Ovary (tissue), 9 donors: ENCODE results near the gene SERAC1. TPM values are rescaled to one million over a fixed set of nuclear protein-coding genes. Genes with fewer than 3 reads are reported as not detected.

ENCODE experiments used
- DNase-seq, 5 donors: peaks; one replicate each; pipeline ENCODE4 v3.0.0-alpha.2; 2019 to 2020
- H3K27ac ChIP-seq, 2 donors: fragments of 200-600 bp; one replicate each; pipeline versions ENCODE4 v1.5.1 to v1.8.0; 2019 to 2022
- H3K27me3 ChIP-seq: fragments of 200-600 bp; one replicate; pipeline ENCODE4 v1.8.0; 2022
- H3K36me3 ChIP-seq: fragments of 200-600 bp; sonication (generic); one replicate; pipeline ENCODE4 v1.5.1; 2019
- H3K4me1 ChIP-seq: one replicate; pipeline ENCODE4 v1.8.1; 2013; ENCODE audit warnings: mild to moderate bottlenecking, moderate library complexity; ENCODE audit not compliant: insufficient read depth
- H3K4me3 ChIP-seq: fragments of 200-600 bp; sonication (generic); one replicate; pipeline ENCODE4 v1.5.1; 2017
- H3K9me3 ChIP-seq, 2 donors: fragments of 200-600 bp in 1 of 2; sonication (generic) in 1 of 2; one replicate each; pipeline versions ENCODE4 v1.5.1 to v1.8.1; 2013 to 2019; ENCODE audit warnings: mild to moderate bottlenecking in 1 of 2, moderate library complexity in 1 of 2
- CTCF ChIP-seq, 3 donors: fragments of 450-650 bp in 2 of 3; fragments of 200-600 bp in 1 of 3; IDR thresholded peaks; one replicate each; pipeline versions ENCODE4 v1.5.1 to v1.8.0; 2016 to 2022; ENCODE audit warnings: antibody characterized with exemption in 3 of 3, mild to moderate bottlenecking in 1 of 3
- EP300 ChIP-seq: sonication (generic); formaldehyde crosslinking; IDR thresholded peaks from one replicate; pipeline ENCODE4 v1.6.1; 2017; ENCODE audit warnings: antibody characterized with exemption
- POLR2A ChIP-seq: fragments of 450-650 bp; IDR thresholded peaks from one replicate; pipeline ENCODE4 v1.6.1; 2017; ENCODE audit warnings: antibody characterized with exemption, mild to moderate bottlenecking, moderate library complexity
- WGBS, 3 donors: extraction: QIAGEN DNeasy Blood & Tissue Kit in 1 of 3; methylation state at CpG; one replicate each; pipeline versions ENCODE4 v1.1.5 to v1.1.7; 2013 to 2017; 5-methylcytosine and 5-hydroxymethylcytosine counted together
- intact Hi-C, 4 donors: fragments of 100-400 bp; cut with DNase I; formaldehyde crosslinking; loops; one replicate each; pipeline versions ENCODE4 v1.11.0 to v1.15.1; 2022 to 2023
- polyA plus RNA-seq, 2 donors: library from polyadenylated mRNA; stranded (reverse); fragments of 200-250 nt in 1 of 2; fragments of 350-450 nt in 1 of 2; fragmentation: Illumina TruSeq in 1 of 2; extraction: RNeasy Lipid Tissue Mini Kit (QIAGEN cat#74804) in 1 of 2; gene quantifications; one replicate each; pipeline ENCODE4 v1.2.3, GENCODE V29; 2013 to 2014
- total RNA-seq, 7 donors: library from RNA; depleted of rRNA in 2 of 7; stranded (reverse); fragments of >200 nt in 2 of 7; fragmentation: NEBNext Ultra II Directional in 3 of 7; extraction: Animal tissue kit (Norgen Biotek cat#: 25700) in 3 of 7; gene quantifications; one replicate each; pipeline versions ENCODE4 v1.1.0 to v1.2.4, GENCODE V29; 2016 to 2023
- donor health status: DM: no; HTN: no; CAD: no; lungs with moderate emphysema.
- donor health status: DM: no; HTN: no; CAD: no.
- donor health status: Bipolar disorder and iron deficiency.
- donor health status: DM: yes; HTN: yes; CAD: no.
- donor health status: DM: no; HTN: no; CAD: no.
- donor health status: DM: yes; HTN: yes; CAD: no.

The SERAC1 gene
- total and polyA plus RNA-seq, 9 donors: 3.7 to 11.9 (median 6.3) TPM

DNA sequence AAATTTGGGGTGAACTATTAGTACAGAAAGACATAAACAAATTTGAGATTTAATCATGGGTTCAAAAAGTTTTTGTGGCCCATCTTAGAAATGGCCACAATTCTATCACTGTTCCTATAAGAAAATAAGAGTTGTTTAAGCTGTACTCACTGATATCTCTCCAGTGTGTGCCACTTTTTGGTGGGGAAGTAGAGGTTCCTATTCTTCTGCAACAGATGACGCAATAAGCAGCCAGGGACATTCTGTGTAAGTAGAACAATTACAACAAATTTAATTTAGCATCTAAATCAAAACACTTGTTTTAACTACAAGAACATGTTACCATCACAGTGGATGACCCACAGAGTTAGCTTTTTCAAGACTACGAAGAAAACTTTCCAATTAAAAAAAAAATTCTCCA, 9.9 kb downstream of the SERAC1 start:
- no peak overlapping the region for H3K27ac ChIP-seq
- WGBS, 3 donors: 93 to 95% (median 93%) methylated on average over 2 of the region's 2 CpGs
- H3K27me3 ChIP-seq: no peaks in the 10 kb centered on the region
- H3K4me3 ChIP-seq: no peak overlapping the region
- DNase-seq: no peak
- H3K36me3 ChIP-seq: no peaks in the 10 kb centered on the region
- no peaks in the 10 kb centered on the region for H3K4me1 ChIP-seq
- no peaks in the 10 kb centered on the region for H3K9me3 ChIP-seq
- intact Hi-C loops: no loop called here
- TF ChIP-seq EP300 (no peak), POLR2A (no peak), CTCF (IDR thresholded peaks at IDR 0.05) (no peak)

GRCh38 chr6:158157064-158157764, 10.8 kb downstream of the SERAC1 start:
- 96 to 97% (median 96%) methylated on average over 5 of the region's 5 CpGs for WGBS, 3 donors
- Histone ChIP-seq H3K27me3 (no peaks in the 10 kb centered on the region), H3K4me1 (no peaks in the 10 kb centered on the region), H3K9me3 (no peaks in the 10 kb centered on the region), H3K36me3 (no peaks in the 10 kb centered on the region), H3K4me3 (no peak overlapping the region), H3K27ac (no peak overlapping the region)
- TF ChIP-seq POLR2A (no peak), CTCF (IDR thresholded peaks at IDR 0.05) (no peak), EP300 (no peak)
- DNase-seq: no peak
- intact Hi-C loops: no loop called here

- TF ChIP-seq POLR2A (no peak), EP300 (no peak), CTCF (IDR thresholded peaks at IDR 0.05) (no peak)
- H3K9me3 ChIP-seq: no peaks in the 10 kb centered on the region
- H3K36me3 ChIP-seq: no peaks in the 10 kb centered on the region
- no peak for DNase-seq
- H3K27me3 ChIP-seq: no peaks in the 10 kb centered on the region
- no peak overlapping the region for H3K4me3 ChIP-seq
- WGBS, 3 donors: 90 to 95% (median 95%) methylated on average over 8 of the region's 8 CpGs
- intact Hi-C loops: no loop called here
- no peak overlapping the region for H3K27ac ChIP-seq
- no peaks in the 10 kb centered on the region for H3K4me1 ChIP-seq
These were observed 13.2 kb downstream of the SERAC1 start for GRCh38 chr6:158154816-158155215.

GRCh38 chr6:158153576-158153975, 14.5 kb downstream of the SERAC1 start:
- 92 to 96% (median 96%) methylated on average over 3 of the region's 3 CpGs for WGBS, 3 donors
- Histone ChIP-seq H3K4me3 (no peak overlapping the region), H3K27me3 (no peaks in the 10 kb centered on the region), H3K4me1 (no peaks in the 10 kb centered on the region), H3K27ac (no peak overlapping the region), H3K36me3 (no peaks in the 10 kb centered on the region), H3K9me3 (no peaks in the 10 kb centered on the region)
- no peak for DNase-seq
- intact Hi-C loops: no loop called here
- TF ChIP-seq POLR2A (no peak), EP300 (no peak), CTCF (IDR thresholded peaks at IDR 0.05) (no peak)
